Left hindlimb (tissue), 1 donor: ENCODE measurements around the gene DOCK1.

Experiments used
- DNase-seq: peaks from one replicate; pipeline ENCODE4 v3.0.0-alpha.2; 2018

DOCK1 gene

GRCh38 chr10:126955934-126956711, 50.9 kb downstream of the DOCK1 start:
- no peak for DNase-seq

GRCh38 chr10:126956712-126957108, 51.5 kb downstream of the DOCK1 start:
- DNase-seq, result no peak

GRCh38 chr10:126957111-126957510, 51.9 kb downstream of the DOCK1 start:
- no peak for DNase-seq

- DNase-seq, result no peak
These were observed 54.2 kb downstream of the DOCK1 start for GRCh38 chr10:126959431-126959830.

GRCh38 chr10:126959906-126960685, 54.9 kb downstream of the DOCK1 start:
- no peak for DNase-seq

- no peak for DNase-seq
These were observed 58.1 kb downstream of the DOCK1 start for GRCh38 chr10:126963354-126963753.

GRCh38 chr10:126964190-126964589, 59.0 kb downstream of the DOCK1 start:
- no peak for DNase-seq

- no peak for DNase-seq
These were observed 61.7 kb downstream of the DOCK1 start for GRCh38 chr10:126966938-126967337.

GRCh38 chr10:126969310-126969709, 64.1 kb downstream of the DOCK1 start:
- no peak for DNase-seq

GRCh38 chr10:126972635-126973414, 67.6 kb downstream of the DOCK1 start:
- DNase-seq, result no peak

GRCh38 chr10:126975221-126975620, 70.0 kb downstream of the DOCK1 start:
- DNase-seq, result no peak

GRCh38 chr10:126977216-126977615, 72.0 kb downstream of the DOCK1 start:
- DNase-seq, result no peak

- DNase-seq, result no peak
These were observed 74.1 kb downstream of the DOCK1 start for GRCh38 chr10:126979311-126979710.

GRCh38 chr10:126993208-126993607, 88.0 kb downstream of the DOCK1 start:
- DNase-seq, result no peak

GRCh38 chr10:126997801-126998590, 92.8 kb downstream of the DOCK1 start:
- DNase-seq, result no peak

- no peak for DNase-seq
These were observed 95.4 kb downstream of the DOCK1 start for GRCh38 chr10:127000598-127000997.

GRCh38 chr10:127003032-127003685, 97.9 kb downstream of the DOCK1 start:
- DNase-seq, result no peak

- DNase-seq, result no peak
These were observed 101.2 kb downstream of the DOCK1 start for GRCh38 chr10:127006453-127006852.

GRCh38 chr10:127009366-127009765, 104.1 kb downstream of the DOCK1 start:
- DNase-seq, result no peak

- DNase-seq, result no peak
These were observed 105.9 kb downstream of the DOCK1 start for GRCh38 chr10:127011174-127011573.

GRCh38 chr10:127012071-127012768, 107.0 kb downstream of the DOCK1 start:
- no peak for DNase-seq
